GM12873 (cell line): ENCODE data around the gene PTPRM.

ENCODE experiments used
- CTCF ChIP-seq: IDR thresholded peaks from 2 replicates; pipeline ENCODE4 v1.5.1; 2012; ENCODE audit warnings: low read depth, mild to moderate bottlenecking, moderate library complexity, low read length, control low read depth; ENCODE audit not compliant: insufficient read depth; ENCODE audit errors: missing control alignments

PTPRM gene

GRCh38 chr18:8396254-8396653 lies 829.1 kb downstream of the PTPRM start:
- no peak for TF ChIP-seq CTCF

DNA sequence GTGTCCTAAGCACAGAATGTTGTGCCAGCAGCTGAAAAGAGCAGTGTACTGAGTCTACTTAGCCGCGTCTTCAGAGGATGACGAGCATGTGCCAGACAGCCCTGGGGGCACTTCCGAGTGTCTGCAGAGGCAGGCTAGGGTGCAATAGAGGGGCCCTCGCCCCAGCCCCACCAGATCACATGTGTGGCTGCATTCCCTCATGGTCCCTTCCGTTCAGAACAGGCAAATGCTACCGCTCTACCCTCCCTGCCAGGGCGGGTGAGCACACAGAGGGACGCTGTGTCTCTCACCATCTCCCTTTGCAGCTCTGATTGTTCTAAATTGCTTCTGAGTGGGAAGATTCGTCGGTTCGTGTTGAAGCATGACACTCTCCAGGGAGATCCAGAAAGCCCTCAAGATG lies 829.9 kb downstream of the PTPRM start:
- no peak for TF ChIP-seq CTCF

- TF ChIP-seq CTCF: no peak
These were observed 832.0 kb downstream of the PTPRM start for GRCh38 chr18:8399138-8399537.

DNA sequence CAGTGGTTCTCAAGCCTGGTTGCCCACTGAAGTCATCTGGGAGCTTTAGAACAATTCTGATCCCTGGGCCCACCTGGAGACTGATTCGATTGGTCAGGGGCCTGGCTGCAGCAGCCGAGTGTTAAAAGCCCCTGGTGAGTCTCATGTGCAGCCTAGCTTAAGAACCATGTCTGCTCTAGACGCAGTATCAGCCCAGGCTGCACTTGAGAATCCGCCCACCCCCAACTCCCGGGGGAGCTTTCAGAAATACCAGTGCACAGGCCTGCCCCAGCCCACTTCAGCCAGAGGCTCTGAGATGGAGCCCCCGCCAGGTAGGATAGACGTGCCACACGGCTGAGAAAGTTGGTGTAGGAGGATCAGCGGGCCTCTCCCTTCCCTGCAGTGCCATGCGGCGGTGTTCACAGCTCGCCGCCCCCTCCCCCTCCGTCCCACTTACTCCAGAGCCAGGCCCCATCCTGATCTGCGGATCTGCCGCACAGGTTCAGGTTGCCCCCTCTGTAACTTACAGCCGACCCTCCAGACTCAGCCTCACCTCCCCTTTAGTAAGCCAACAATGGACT lies 833.2 kb downstream of the PTPRM start:
- no peak for TF ChIP-seq CTCF

DNA sequence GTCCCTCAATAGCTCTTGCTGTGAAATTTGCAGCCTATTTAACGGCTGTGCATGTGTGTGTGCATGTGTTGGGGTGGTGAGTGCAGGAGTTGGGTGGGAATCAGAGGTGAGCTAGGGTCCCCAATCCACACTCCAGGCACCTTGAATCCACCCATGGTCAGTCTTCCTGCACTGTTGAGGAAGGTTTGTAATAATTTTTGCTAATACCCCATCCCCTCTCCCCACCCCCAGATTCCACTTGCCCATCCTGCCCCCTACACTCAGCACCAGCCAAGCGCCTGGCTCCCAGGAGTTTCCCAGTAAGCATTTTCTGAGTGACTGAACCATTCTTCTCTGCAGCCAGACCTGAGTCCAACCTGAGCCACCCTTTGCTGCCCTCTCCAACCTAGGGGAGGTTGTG lies 833.7 kb downstream of the PTPRM start:
- TF ChIP-seq CTCF: no peak

- TF ChIP-seq CTCF: no peak
These were observed 834.5 kb downstream of the PTPRM start for GRCh38 chr18:8401606-8402005.

GRCh38 chr18:8402237-8402636 lies 835.1 kb downstream of the PTPRM start:
- TF ChIP-seq CTCF: no peak
